ENCODE measurements around the gene KRT10.

DNA sequence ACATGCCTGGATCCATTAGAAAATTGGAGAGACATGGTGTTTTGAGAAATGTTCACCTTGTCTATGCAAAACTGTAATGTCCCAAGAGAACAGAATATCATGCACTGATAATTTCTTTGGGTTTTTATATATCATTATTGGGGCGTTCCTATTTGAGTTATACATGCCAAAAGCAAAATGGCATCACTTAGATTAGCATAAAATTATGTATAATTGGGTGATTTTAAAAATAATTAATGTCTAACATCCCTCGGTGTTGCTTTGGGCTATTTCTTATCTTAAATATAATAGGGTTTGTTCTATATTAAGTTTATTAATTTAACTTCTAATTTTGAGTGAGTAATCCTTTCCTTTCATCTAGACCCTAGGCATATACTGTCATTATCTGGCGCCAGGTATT lies 22.6 kb downstream of the KRT10 start, which contains the start of gene KRT28:
- TF ChIP-seq, protein P1, sequence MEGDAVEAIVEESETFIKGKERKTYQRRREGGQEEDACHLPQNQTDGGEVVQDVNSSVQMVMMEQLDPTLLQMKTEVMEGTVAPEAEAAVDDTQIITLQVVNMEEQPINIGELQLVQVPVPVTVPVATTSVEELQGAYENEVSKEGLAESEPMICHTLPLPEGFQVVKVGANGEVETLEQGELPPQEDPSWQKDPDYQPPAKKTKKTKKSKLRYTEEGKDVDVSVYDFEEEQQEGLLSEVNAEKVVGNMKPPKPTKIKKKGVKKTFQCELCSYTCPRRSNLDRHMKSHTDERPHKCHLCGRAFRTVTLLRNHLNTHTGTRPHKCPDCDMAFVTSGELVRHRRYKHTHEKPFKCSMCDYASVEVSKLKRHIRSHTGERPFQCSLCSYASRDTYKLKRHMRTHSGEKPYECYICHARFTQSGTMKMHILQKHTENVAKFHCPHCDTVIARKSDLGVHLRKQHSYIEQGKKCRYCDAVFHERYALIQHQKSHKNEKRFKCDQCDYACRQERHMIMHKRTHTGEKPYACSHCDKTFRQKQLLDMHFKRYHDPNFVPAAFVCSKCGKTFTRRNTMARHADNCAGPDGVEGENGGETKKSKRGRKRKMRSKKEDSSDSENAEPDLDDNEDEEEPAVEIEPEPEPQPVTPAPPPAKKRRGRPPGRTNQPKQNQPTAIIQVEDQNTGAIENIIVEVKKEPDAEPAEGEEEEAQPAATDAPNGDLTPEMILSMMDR (IDR thresholded peaks at IDR 0.05) = no peak
- no peak for TF ChIP-seq GATA2 (CRISPR knock-in tag; IDR thresholded peaks at IDR 0.05)
- no peak for TF ChIP-seq MEF2A (IDR thresholded peaks at IDR 0.05; ENCODE audit: borderline replicate concordance, low read depth)
- no peak for TF ChIP-seq NFIC (IDR thresholded peaks at IDR 0.05; ENCODE audit: borderline replicate concordance)

All from SK-N-SH (cell line).